ENCODE data around the gene LAIR2.

Gene LAIR2, protein sequence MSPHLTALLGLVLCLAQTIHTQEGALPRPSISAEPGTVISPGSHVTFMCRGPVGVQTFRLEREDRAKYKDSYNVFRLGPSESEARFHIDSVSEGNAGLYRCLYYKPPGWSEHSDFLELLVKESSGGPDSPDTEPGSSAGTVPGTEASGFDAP

DNA sequence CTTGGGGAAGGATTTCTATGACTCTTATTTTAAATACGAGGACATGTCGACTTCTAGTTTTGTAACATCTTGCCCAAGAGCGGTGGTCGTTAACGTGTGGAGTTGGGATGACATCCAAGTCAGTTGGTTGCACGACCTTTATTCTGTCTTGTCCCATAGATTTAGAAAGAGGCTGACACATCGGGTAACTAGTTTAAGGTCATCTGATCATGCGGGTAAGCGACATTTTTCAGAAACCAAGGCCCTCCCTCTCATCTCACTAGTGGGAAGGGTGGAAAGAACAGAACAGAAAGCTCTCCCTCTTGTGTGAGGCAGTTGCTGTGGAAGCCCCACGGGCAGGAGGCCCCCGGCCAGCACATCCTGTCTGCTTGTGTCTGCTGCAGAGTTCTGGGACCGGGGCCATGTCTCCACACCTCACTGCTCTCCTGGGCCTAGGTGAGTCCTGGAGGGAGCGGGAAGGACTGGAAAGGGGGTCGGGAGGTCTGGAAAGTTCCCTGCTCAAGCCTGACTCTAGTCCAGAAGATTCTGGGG lies at the start of gene LAIR2:
LAIR2 (plus strand) TSS at position 314 of the 531 bp plus-strand sequence; CDS start at position 402, 88 bp downstream.
- in situ Hi-C loops (cut with MboI; ENCODE audit: low sequenced_read_pairs) = no loop called here

DNA sequence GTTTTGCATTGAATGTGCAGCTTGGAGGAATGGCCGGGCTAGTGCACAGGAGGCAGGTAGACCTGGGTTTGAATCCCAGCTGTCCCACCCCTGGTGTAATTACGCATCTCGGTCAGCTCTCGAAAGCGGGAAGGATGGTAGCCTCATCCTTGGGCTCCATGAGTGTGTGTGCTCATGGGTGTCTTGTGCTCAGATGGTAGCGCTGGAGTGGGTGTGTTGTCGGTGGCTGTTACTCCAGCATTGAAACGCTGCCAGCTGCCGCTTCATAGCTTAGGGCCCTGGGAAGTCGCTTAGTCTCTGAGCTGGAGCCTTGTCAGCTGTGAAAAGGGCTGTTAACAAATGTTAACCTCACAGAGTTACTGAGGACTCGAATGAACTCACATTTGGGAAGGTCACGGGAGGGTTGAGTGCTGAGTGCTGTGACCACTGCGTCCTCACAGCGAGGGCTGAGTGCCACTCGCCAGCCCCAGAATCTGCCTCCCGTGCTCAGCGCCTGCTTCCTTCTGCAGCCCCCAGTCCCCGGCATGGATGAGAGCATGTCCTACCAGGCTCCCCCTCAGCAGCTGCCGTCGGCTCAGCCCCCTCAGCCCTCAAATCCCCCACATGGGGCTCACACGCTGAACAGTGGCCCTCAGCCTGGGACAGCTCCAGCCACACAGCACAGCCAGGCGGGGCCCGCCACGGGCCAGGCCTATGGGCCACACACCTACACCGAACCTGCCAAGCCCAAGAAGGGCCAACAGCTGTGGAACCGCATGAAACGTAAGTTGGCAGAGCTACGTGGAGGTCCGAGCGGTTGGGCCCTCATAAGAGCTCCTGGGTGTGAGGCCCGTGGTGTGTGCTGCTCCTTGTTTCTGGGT lies 48.5 kb upstream of the LAIR2 start:
- in situ Hi-C loops (cut with MboI; ENCODE audit: low sequenced_read_pairs) = no loop called here

GRCh38 chr19:54454781-54455675 lies 47.6 kb upstream of the LAIR2 start:
- in situ Hi-C loops (cut with MboI; ENCODE audit: low sequenced_read_pairs) = no loop called here

DNA sequence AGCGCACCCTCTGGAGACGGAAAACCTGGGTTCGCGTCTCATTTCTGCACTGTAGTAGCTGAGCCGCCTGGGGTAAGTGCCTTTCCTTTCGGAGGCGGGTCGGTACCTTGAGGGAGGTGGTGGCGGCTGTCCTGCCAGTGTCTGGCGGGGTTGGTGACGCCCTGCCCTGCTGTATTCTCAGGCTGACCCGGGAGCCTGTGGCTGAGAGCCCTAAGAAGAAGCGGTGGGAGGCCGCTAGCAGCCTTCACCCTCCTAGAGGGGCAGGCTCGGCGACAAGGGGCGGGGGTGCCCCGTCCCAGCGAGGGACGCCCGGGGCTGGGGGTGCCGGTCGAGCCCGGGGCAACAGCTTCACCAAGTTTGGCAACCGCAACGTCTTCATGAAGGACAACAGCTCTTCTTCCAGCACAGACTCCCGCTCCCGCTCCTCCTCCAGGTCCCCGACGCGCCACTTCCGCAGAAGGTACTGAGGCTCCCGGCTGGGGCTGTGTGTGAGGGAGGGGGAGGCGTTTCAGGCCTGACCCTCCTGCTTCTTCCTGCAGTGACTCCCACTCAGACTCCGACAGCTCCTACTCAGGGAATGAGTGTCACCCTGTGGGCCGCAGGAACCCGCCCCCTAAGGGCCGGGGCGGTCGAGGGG lies 46.7 kb upstream of the LAIR2 start:
- in situ Hi-C loops (cut with MboI; ENCODE audit: low sequenced_read_pairs) = no loop called here

DNA sequence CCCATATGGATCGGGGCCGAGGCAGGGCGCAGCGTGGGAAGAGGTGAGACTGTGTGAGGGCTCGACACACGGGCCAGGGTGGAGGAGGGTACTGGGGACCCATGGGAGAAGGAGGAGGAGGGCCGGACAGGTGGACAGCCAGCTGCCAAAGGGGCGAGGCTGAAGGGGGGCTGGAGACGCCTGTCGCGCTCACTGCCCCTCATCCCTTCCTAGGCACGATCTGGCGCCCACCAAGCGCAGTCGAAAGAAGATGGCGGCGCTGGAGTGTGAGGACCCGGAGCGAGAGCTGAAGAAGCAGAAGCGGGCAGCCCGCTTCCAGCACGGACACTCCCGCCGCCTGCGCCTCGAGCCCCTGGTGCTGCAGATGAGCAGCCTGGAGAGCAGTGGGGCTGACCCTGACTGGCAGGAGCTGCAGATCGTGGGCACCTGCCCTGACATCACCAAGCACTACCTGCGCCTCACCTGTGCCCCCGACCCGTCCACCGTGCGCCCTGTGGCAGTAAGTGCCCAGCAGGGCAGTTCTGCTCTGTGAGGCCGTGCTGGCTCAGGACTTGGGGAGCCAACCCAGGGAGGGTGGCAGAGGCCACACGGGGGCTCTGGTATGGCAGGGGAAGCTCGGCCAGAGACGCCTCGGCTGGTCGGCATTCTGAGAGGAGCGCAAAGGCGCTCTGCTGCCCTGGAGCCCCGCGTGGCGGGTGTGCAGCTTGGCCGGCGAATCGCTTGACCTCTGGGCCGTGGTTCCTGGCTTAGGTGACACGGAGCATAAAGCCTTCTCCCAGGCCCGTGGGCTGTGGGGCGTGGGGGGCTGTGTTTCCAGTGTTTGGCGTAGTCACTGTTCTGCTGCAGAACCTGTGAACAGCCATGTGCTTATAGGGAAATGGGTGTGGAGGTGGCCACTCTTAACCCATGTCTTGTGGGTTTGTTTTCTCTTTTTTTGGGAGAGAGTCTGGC lies 45.9 kb upstream of the LAIR2 start:
- in situ Hi-C loops (cut with MboI; ENCODE audit: low sequenced_read_pairs) = no loop called here

GRCh38 chr19:54457773-54458647 lies 44.6 kb upstream of the LAIR2 start:
- in situ Hi-C loops (cut with MboI; ENCODE audit: low sequenced_read_pairs) = no loop called here

GRCh38 chr19:54458648-54459281 lies 43.9 kb upstream of the LAIR2 start:
- in situ Hi-C loops (cut with MboI; ENCODE audit: low sequenced_read_pairs) = no loop called here

DNA sequence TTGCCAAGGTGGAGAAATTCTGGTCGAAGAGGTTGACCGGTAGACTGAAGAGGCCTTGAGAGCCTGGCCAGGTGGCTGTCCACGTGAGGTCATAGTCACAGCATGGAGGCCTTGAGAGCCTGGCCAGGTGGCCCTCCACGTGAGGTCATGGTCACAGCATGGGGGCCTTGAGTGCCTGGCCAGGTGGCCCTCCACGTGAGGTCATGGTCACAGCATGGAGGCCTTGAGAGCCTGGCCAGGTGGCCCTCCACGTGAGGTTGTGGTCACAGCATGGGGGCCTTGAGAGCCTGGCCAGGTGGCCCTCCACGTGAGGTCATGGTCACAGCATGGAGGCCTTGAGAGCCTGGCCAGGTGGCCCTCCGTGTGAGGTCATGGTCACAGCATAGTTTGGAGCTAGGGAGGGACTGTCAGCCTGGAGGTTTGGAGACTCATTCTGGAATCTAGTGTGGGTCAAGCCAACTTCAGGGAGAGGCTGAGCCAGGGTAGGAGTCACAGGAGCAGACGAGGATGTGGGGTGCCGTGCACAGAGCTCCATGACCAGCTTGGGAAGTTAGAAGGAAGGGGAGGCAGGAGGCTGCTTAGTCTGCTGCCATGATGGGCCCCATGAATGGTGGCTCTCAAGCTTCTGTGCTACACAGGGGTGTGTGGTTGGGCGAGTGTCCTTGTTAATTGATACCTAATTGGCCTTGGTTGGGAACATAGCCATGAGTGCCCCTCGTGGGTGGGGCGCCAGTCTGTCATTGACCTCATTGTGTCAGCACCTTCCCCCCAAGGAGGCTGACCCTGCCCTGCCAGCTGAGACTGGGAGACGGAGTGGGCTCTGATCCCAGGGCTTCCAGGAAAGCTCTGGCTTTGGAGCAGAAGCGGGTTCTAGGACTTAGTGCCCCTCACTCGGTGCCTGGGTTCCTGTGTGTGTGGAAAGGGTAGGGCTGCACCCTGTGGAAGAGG lies 43.1 kb upstream of the LAIR2 start:
- in situ Hi-C loops (cut with MboI; ENCODE audit: low sequenced_read_pairs) = no loop called here

DNA sequence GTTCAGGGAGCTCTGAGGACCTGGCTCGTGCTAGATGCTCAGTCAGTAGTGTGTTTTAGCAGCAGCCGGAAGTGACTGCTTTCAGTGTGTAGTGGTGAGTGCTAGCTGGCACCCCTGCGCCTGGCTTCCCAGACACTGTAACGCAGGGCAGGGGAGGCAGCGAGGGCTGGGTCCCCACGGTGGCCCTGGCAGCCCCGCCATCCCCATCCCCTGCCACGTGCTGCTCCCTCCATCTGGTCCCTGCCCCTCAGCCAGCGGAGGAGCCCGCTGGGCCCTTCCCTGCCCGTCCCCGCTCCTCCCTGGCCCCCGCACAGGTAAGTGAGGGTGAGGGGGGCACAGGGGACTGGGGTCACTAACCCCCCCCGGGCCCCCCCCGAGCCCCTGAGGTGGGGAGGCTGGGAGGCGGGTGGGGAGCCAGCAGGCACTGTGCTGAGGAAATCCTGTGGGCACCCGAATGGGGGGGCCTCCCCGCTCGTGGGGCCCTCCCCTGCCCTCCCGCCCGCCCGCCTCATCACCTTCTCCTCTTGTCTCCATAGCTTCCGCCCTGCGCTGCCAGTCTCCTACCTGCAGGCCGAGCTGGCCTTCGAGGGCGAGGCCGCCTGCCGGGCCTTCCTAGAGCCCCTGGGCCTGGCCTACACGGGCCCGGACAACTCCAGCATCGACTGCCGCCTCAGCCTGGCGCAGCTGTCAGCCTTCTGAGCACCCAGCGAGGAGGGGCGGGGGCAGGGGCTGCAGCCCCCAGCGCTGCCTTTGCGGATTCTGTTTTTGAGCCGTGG lies 42.2 kb upstream of the LAIR2 start:
- in situ Hi-C loops (cut with MboI; ENCODE audit: low sequenced_read_pairs) = no loop called here

DNA sequence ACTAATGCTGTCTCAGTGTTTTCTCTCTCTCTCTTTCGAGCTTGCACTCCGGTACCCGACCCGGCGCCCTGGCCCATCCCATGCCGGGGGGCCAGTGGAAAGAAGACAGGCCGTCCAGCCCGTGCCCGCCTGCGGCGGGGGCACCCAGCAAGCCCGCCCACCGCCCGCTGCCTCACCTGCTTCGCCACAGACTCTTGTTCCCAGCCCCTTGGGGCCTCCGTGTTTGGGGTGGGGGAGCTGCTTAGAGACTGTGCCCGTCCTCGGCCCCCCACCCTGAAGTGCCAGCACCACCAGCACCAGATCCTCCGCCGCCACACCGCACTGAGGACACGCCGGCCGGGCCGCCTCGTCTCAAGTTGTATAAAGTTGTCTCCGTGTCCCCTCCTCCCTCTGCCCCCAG lies 41.4 kb upstream of the LAIR2 start:
- in situ Hi-C loops (cut with MboI; ENCODE audit: low sequenced_read_pairs) = no loop called here

DNA sequence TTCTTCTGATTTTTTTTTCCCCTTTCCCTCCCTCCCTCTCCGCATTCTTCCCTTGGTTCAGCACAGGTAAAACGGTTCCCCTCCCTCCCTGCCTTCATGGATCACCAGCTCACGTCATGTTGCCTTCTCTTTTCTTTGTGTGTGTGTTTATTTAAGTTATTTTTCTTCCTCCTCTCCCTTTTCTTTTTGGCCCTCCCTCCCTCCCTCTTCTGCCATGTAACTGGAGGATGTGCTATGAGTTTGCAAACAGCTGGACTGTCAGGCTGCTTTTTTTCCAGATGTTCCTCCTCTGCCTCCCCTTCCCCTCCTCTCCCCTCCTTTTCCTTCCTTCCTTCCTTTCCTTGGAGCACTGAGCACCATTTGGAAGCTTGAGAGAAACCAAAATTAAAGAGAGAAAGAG lies 41.0 kb upstream of the LAIR2 start:
- in situ Hi-C loops (cut with MboI; ENCODE audit: low sequenced_read_pairs) = no loop called here

- in situ Hi-C loops (cut with MboI; ENCODE audit: low sequenced_read_pairs) = no loop called here
Observed at GRCh38 chr19:54462047-54462654, 40.5 kb upstream of the LAIR2 start.

DNA sequence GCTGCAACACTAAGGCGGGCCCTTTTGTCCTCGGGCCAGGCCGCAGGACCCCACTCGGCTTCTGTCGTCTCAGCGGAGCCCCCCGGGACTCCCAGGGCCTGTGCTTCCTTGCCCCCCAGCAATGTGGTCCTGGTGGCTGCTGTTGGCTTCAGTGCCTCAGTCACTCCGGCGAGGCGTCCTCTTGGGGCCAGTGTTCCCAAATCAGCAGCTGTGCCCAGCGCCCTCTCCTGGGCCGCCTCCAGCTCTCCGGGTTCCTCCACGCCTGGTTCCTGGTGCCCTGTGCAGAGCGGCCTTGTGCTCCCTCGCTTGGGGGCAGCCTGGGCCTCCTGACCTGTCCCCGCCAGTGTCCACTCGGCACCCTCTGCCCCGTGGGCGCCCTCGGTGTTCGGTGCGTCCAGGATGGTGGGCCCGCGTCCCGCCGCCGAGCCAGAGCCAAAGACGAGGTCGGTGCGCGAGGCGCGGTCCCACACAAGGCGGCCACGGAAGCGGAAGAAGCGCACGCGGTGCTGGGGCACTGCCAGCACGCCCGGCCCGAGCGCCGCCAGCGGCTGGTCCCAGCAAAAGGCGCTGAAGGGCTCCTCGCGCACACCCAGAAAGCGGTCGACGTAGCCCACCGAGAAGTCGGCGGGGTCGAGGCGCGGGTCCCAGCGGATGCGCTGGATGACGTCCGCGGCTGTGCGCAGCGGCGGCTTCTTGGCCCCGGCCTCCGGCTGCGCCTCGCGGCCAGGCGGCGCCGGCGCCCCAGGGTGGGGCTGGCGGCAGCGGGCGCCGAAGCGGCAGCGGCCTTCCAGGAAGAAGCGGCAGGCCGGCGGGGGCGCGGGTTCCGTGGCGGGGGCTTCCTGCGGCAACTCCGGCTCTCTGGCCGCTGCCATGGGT lies 39.7 kb upstream of the LAIR2 start:
- in situ Hi-C loops (cut with MboI; ENCODE audit: low sequenced_read_pairs) = no loop called here

- in situ Hi-C loops (cut with MboI; ENCODE audit: low sequenced_read_pairs) = no loop called here
Observed at GRCh38 chr19:54463531-54464043, 39.0 kb upstream of the LAIR2 start, which contains the start of gene LENG9. Gene LENG9, minus strand, starts transcription at chr19:54463778. Its CDS starts 252 bp downstream, at chr19:54463526.
